Stimulated activated CD4-positive, alpha-beta T cell treated with anti-CD3 and anti-CD28 coated beads, Interleukin-15, amount 100 ng/mL, for 48 hours (primary cell): Measurements from ENCODE around the gene EIF2S2.

Experiments
- DNase-seq, 2 donors: peaks; one replicate each; pipeline ENCODE4 v3.0.0-alpha.2; 2020; ENCODE audit warnings: low read depth in 2 of 2

Gene EIF2S2

DNA sequence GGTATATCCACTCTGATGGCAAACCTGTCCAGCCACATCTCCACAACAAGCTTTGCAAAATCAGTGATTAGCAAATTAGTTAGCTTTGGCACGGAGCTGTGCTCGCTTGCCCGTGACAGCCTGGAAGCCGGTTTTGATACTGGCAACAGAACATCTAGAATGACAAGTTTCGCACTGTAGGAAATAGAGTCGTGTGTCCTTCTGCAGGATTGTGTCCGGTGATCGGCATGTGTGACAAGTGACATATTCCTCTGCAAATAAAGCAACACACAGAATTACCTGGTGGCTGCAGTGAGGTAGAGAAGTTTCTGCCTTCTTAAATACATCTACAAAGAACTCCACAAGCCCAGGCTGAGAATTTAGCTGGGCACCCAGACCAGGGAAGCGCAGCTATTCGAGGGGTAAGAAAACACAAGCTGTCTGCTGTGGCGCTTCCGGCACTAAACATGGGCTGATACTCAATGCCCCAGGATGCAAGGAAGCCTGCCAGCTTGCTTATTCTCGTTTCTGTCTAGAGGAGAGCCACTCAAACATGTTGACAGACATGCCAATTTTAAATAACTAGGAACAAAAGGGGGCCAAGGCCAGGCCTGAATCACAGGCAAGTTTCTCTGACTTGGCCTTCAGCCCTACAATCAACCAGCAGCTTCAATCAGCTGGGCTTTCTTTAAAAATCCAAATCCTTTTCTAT, 22.2 kb downstream of the EIF2S2 start:
- DNase-seq: no peak

- DNase-seq: no peak
These were observed 22.9 kb downstream of the EIF2S2 start for GRCh38 chr20:34089175-34089479.

- no peak for DNase-seq
These were observed 23.5 kb downstream of the EIF2S2 start for GRCh38 chr20:34088305-34089174.

- DNase-seq: no peak
These were observed 26.5 kb downstream of the EIF2S2 start for GRCh38 chr20:34085544-34086040.

DNA sequence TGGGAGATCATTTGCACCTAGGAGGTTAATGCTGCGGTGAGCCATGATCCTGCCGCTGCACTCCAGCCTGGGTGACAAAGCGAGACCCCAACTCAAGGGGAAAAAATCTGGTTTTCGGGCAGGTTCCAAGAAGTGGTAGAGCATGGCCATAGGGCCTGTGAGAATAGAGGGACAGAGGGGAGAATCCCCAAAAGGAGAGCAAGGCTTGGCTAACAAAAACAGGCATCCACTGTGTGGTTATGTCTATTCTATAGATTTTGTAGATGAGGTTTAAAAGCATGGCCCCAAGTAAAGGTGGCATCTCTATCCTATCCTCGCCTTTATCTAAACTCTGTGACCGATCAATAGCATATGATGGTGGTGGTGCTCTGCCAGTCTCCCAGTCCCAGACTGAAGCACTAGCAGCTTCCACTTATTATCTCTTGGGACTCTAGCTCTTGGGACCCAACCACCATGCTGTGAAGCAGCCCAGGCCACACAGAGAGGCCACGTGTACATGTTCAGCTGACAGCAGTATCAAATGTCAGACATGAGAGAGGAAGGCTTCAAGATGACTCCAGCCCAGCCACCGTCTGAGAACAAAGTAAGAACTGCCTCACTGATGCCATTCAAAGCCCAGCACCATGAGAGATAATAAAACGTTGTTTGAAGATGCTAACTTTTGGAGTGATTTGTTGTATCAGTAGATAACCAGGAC, 27.7 kb downstream of the EIF2S2 start:
- no peak for DNase-seq

- DNase-seq: no peak
These were observed 28.3 kb downstream of the EIF2S2 start for GRCh38 chr20:34083781-34084180.

GRCh38 chr20:34083137-34083536, 28.9 kb downstream of the EIF2S2 start:
- no peak for DNase-seq

DNA sequence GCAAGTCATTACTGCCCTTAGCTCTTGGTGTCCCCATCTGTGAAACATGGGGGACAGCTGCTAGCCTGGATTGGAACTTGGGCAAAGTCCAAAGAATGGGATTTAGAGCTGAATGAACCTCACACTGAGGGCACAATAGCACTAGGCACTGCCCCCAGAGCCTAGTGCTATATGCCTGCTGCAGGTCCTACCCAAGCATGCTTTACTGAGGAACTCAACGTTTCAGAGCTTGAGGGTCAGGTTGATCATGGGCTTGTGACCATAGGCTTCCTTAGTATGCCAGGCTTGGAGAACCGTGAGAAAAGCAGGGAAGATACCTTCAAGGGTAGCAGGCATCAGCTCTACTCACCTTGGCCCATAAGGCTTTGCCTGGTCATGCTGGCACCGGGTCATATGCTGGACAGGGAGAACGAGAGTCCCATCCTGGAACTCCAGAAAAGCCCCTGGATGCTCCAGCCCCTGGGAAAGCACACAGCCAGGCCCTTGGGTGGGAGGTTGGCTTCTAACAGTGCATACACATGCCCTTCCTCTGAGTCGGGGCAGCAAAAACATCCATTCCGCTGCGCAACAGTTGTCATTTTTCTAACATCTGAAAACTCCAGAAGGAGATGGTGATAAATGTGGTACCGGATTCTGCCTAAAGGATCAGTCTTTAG, 29.7 kb downstream of the EIF2S2 start:
- no peak for DNase-seq

GRCh38 chr20:34079818-34080217, 32.2 kb downstream of the EIF2S2 start:
- no peak for DNase-seq

GRCh38 chr20:34078540-34078939, 33.5 kb downstream of the EIF2S2 start:
- no peak for DNase-seq

- no peak for DNase-seq
These were observed 35.1 kb downstream of the EIF2S2 start for GRCh38 chr20:34076952-34077351.

DNA sequence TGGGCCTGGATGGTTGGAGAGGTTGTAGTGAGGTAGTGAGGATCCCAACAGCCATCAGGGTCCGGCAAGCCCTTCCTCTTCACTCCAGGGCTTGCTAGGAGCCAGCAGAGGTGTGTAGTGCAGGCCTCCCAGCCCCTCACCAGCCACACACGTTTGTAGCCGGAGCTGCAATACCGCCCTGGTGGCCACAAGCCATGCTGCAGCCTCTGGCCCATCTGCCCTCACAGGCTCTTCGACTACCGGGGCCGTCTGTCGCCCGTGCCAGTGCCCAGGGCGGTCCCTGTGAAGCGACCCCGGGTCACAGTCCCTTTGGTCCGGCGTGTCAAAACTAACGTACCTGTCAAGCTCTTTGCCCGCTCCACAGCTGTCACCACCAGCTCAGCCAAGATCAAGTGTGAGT, 36.4 kb downstream of the EIF2S2 start:
- no peak for DNase-seq

GRCh38 chr20:34074101-34074760, 37.8 kb downstream of the EIF2S2 start:
- DNase-seq: peak in 1 of 2 donors; percentile 29

GRCh38 chr20:34072778-34073177, 39.3 kb downstream of the EIF2S2 start:
- no peak for DNase-seq

DNA sequence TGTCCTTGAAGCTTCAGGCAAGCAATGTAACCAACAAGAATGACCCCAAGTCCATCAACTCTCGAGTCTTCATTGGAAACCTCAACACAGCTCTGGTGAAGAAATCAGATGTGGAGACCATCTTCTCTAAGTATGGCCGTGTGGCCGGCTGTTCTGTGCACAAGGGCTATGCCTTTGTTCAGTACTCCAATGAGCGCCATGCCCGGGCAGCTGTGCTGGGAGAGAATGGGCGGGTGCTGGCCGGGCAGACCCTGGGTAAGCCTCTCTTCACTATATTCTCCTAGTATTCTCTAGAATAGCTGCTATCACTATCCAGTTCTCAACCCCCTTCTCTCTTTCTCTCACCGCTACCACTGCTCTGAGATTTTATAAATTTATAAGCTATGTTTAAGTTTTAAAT, 40.0 kb downstream of the EIF2S2 start:
- DNase-seq: no peak

DNA sequence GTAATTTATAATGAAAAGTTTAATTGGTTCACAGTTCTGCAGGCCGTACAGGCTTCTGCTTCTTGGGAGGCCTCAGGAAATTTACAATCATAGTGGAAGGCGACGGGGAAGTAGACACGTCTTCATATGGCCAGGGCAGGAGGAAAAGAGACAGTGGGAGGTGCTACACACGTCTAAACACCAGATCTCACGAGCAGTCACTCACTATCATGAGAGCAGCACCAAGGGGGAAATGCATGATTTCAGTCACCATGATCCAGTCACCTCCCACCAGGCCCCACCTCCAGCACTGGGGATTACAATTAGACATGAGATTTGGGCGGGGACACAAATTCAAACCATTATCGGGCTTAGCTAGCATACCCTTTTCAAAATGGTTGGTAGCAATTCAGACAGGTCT, 41.2 kb downstream of the EIF2S2 start:
- no peak for DNase-seq

DNA sequence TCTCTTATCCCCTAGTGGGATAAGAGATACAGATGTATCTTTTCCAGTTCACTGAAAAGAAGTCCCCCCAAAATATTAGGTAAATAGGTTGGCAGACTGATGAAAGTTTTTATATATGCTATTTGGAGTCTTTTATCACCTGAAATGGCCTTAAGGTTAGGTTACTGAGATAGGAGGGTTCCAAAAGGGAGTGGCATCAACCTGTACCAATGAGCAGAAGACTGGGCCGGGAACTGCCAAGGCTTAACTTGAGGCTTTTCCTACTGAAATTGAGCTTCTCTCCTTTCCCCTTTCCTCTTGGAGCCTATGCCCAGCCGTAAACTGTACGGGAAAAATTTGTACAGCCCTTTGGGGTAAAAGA, 42.0 kb downstream of the EIF2S2 start:
- DNase-seq: no peak

GRCh38 chr20:34069341-34070078, 42.5 kb downstream of the EIF2S2 start:
- peak in 1 of 2 donors; percentile 30 for DNase-seq

DNA sequence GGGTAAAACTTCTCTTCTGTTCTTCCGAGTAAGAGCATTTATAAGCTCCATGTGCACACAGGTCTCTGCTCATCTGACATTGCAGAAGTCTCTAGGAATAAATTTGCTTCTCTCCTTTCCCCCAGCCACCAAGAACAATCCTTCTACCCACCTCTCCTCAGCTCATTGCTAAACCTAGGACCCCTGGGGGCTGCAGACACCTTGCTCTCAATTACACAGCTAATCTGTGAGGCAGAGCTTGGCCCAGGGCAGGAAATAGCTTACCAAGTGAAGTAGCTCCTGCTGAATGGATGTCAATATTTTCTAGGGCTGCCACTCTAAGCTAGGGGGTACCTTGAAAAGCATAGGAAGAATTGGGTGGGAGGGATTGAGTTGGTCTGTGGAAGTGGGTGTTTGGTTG, 44.0 kb downstream of the EIF2S2 start:
- DNase-seq: no peak

DNA sequence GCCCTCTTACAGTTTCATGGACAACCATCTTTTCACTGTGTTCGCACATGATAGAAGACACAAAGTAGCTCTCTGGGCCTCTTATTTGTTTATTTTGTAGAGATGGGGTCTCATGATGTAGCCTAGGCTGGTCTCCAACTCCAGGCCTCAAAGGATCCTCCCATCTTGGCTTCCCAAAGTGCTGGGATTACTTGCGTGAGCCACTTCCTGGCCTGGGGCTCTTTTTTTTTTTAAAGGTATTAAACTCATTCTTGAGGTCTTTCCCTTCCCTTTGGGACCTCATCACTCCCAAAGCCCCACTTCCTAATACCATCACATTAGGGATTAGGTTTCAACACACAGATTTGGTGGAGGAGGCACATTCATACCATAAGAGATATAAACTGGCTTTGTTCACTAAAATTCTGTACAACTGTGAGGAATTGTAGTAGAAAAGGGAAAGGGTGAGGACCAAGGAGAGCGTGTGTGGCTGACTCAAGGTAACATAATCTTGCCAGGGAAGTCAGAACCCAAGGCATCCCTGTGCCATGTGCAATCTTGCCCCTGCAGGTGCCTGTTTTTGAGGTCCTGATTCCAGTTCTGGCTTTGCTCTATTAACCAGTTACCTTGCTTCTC, 45.5 kb downstream of the EIF2S2 start:
- DNase-seq: no peak
